HepG2 (cell line): Measurements from ENCODE around the gene TPP2. TPM values are rescaled to one million over a fixed set of nuclear protein-coding genes. Genes with fewer than 3 reads are reported as not detected.

ENCODE experiments used
- ATAC-seq: fragments of 200-7000 bp; cut with Tn5 transposase; 3 replicates; pipeline ENCODE4 v1.9.1; 2020; ENCODE audit warnings: mild to moderate bottlenecking, moderate library complexity
- BruUV-seq: library from RNA; stranded (reverse); fragments of 400-500 nt; replicated peaks from 2 replicates; lab custom pipeline; 2021; lab: Mats Ljungman, UMichigan
- CTCF ChIA-PET: fragments of 300-600 bp; formaldehyde crosslinking; extraction: SDS; loops from one replicate; lab custom pipeline; 2021; ENCODE audit warnings: low total read pairs, inconsistent platforms, low intra/inter-chr PET ratio; lab: Yijun Ruan, JAX
- POLR2A ChIA-PET: fragments of 350-600 bp; sonication (Branson Sonifier 250); formaldehyde crosslinking; loops from one replicate; lab custom pipeline; 2020; ENCODE audit warnings: antibody characterized with exemption, inconsistent platforms; lab: Yijun Ruan, JAX
- DNase-seq: peaks from one replicate; pipeline ENCODE4 v3.0.0-alpha.2; 2015; ENCODE audit warnings: low spot score
- FAIRE-seq: peaks from 3 replicates; lab custom pipeline; 2011; peaks lifted over from hg19 to GRCh38; lab: Jason Lieb, UNC
- H2AFZ ChIP-seq: one replicate; pipeline ENCODE4 v1.6.1; 2011; ENCODE audit warnings: low read length, inconsistent platforms
- H3K27ac ChIP-seq: fragments of 300-600 bp; 3 replicates; pipeline ENCODE4 v1.8.0; 2011; ENCODE audit warnings: mixed run types, mild to moderate bottlenecking, mixed read lengths, low read length, inconsistent platforms; ENCODE audit not compliant: insufficient read depth; ENCODE audit errors: extremely low read length
- H3K27me3 ChIP-seq, 2 experiments: fragments of 200-600 bp in 1 of 2; 2 replicates in 1 of 2; 3 replicates in 1 of 2; pipeline versions ENCODE4 v1.6.0 to v1.8.0; 2011; ENCODE audit warnings: low read length in 2 of 2, mild to moderate bottlenecking in 2 of 2, moderate library complexity in 2 of 2, inconsistent platforms in 1 of 2; ENCODE audit not compliant: insufficient read depth in 2 of 2, control insufficient read depth in 1 of 2
- H3K36me3 ChIP-seq, 2 experiments: fragments of 200-600 bp in 1 of 2; replicated peaks in 1 of 2; 2 replicates in 1 of 2; 3 replicates in 1 of 2; pipeline versions ENCODE4 v1.5.1 to v1.8.0; 2011; ENCODE audit warnings: low read length in 2 of 2, inconsistent platforms in 1 of 2; ENCODE audit not compliant: insufficient read depth in 2 of 2, control insufficient read depth in 1 of 2
- H3K4me1 ChIP-seq: 2 replicates; pipeline ENCODE4 v1.5.1; 2012; ENCODE audit warnings: low read length, inconsistent platforms; ENCODE audit not compliant: insufficient read depth
- H3K4me2 ChIP-seq: 2 replicates; pipeline ENCODE4 v1.6.0; 2011; ENCODE audit warnings: low read depth, low read length, inconsistent platforms
- H3K4me3 ChIP-seq, 3 experiments: fragments of 200-600 bp in 1 of 3; sonication (generic), shearing (Covaris generic) in 1 of 3; replicated peaks in 1 of 3; 2 replicates each; pipeline ENCODE4 v1.5.1; 2011 to 2016; ENCODE audit warnings: low read length in 3 of 3, inconsistent platforms in 2 of 3, low read depth in 2 of 3, mild to moderate bottlenecking in 2 of 3, control low read depth in 1 of 3, mixed read lengths in 1 of 3; ENCODE audit not compliant: insufficient read depth in 1 of 3
- H3K79me2 ChIP-seq: one replicate; pipeline ENCODE4 v1.6.1; 2011; ENCODE audit warnings: low read length, inconsistent platforms; ENCODE audit not compliant: insufficient read depth
- H3K9ac ChIP-seq: 2 replicates; pipeline ENCODE4 v1.6.0; 2011; ENCODE audit warnings: mild to moderate bottlenecking, low read depth, low read length, inconsistent platforms; ENCODE audit not compliant: insufficient read depth
- H3K9me3 ChIP-seq: 2 replicates; pipeline ENCODE4 v1.5.1; 2012; ENCODE audit warnings: mild to moderate bottlenecking, low read length
- H4K20me1 ChIP-seq: 2 replicates; pipeline ENCODE4 v1.6.0; 2011; ENCODE audit warnings: inconsistent platforms, mild to moderate bottlenecking, low read length, moderate library complexity; ENCODE audit not compliant: insufficient read depth
- ARID3A ChIP-seq: IDR thresholded peaks from 2 replicates; pipeline ENCODE4 v1.6.1; 2012; ENCODE audit warnings: low read depth, low read length, improper control_type of control experiment
- ASH2L ChIP-seq: fragments of 300-600, 200-600 bp; sonication (generic); IDR thresholded peaks from 2 replicates; pipeline ENCODE4 v1.7.0; 2017; ENCODE audit warnings: low read depth, mild to moderate bottlenecking, moderate library complexity, mixed read lengths, low read length; ENCODE audit not compliant: insufficient read length
- ATF3 ChIP-seq: sonication (generic); formaldehyde crosslinking; IDR thresholded peaks from 2 replicates; pipeline ENCODE4 v1.4.0; 2020; ENCODE audit warnings: missing genetic modification reagents
- FOXO4 ChIP-seq: sonication (generic); formaldehyde crosslinking; conservative IDR thresholded peaks from 2 replicates; pipeline ENCODE4 v1.8.1; 2023; ENCODE audit warnings: missing genetic modification reagents
- HMGXB4 ChIP-seq, 2 experiments: sonication (generic) in 1 of 2; formaldehyde crosslinking in 1 of 2; IDR thresholded peaks; 2 replicates each; pipeline versions ENCODE4 v1.4.0 to v1.6.1; 2018 to 2020; ENCODE audit warnings: missing genetic modification reagents in 2 of 2, borderline replicate concordance in 1 of 2, low read depth in 1 of 2, mild to moderate bottlenecking in 1 of 2, missing biosample characterization in 1 of 2
- MEIS1 ChIP-seq: sonication (generic); formaldehyde crosslinking; IDR thresholded peaks from 2 replicates; pipeline ENCODE4 v1.9.0; 2021; ENCODE audit warnings: mild to moderate bottlenecking, missing genetic modification reagents, moderate library complexity, borderline replicate concordance
- NBN ChIP-seq: fragments of 450-650 bp; conservative IDR thresholded peaks from 2 replicates; pipeline ENCODE4 v1.6.1; 2017
- NFATC3 ChIP-seq: sonication (generic); formaldehyde crosslinking; IDR thresholded peaks from 2 replicates; pipeline ENCODE4 v1.5.1; 2020; ENCODE audit warnings: mild to moderate bottlenecking, missing genetic modification reagents
- NFRKB ChIP-seq: fragments of 450-650 bp; IDR thresholded peaks from 2 replicates; pipeline ENCODE4 v1.6.1; 2017
- PPARG ChIP-seq: conservative IDR thresholded peaks from 2 replicates; pipeline ENCODE4 v1.6.1; 2016; ENCODE audit warnings: missing biosample characterization, missing genetic modification reagents
- SOX13 ChIP-seq, 3 experiments: fragments of 450-650 bp in 1 of 3; sonication (generic) in 1 of 3; formaldehyde crosslinking in 1 of 3; IDR thresholded peaks in 2 of 3; conservative IDR thresholded peaks in 1 of 3; 2 replicates each; pipeline versions ENCODE4 v1.5.0 to v1.6.1; 2016 to 2020; ENCODE audit warnings: antibody characterized with exemption in 1 of 3, mild to moderate bottlenecking in 1 of 3, missing compliant biosample characterization in 1 of 3, missing genetic modification reagents in 1 of 3, moderate library complexity in 1 of 3
- ZNF12 ChIP-seq: sonication (generic); formaldehyde crosslinking; IDR thresholded peaks from 2 replicates; pipeline ENCODE4 v1.5.0; 2020; ENCODE audit warnings: missing genetic modification reagents
- ZNF672 ChIP-seq: sonication (generic); formaldehyde crosslinking; IDR thresholded peaks from 2 replicates; pipeline ENCODE4 v1.8.1; 2022; ENCODE audit warnings: missing genetic modification reagents
- ZNF782 ChIP-seq: sonication (generic); formaldehyde crosslinking; IDR thresholded peaks from 2 replicates; pipeline ENCODE4 v1.4.0; 2020; ENCODE audit warnings: missing genetic modification reagents, mild to moderate bottlenecking, borderline replicate concordance
- ZNF883 ChIP-seq: sonication (generic); formaldehyde crosslinking; IDR thresholded peaks from 2 replicates; pipeline ENCODE4 v1.5.1; 2020; ENCODE audit warnings: mild to moderate bottlenecking, missing genetic modification reagents; ENCODE audit errors: not compliant biosample characterization
- WGBS: methylation state at CpG from one replicate; pipeline ENCODE4 v1.1.6; 2017; ENCODE audit warnings: low lambda C conversion rate; 5-methylcytosine and 5-hydroxymethylcytosine counted together
- in situ Hi-C: cut with HindIII; loops from 2 replicates; pipeline ENCODE4 v1.10.0; 2017; ENCODE audit warnings: low pct_unique_long_range_greater_than_20kb; ENCODE audit not compliant: extremely low pct_ligation_motif_present
- intact Hi-C: fragments of 100-400 bp; cut with micrococcal nuclease; formaldehyde crosslinking; loops from one replicate; pipeline ENCODE4 v1.10.0; 2022; ENCODE audit not compliant: unreplicated experiment
- polyA plus RNA-seq, 8 experiments: library from polyadenylated mRNA; depleted of rRNA in 3 of 8; stranded (reverse) in 7 of 8; unstranded in 1 of 8; fragments of >200 nt; fragmentation: Illumina TruSeq in 4 of 8; extraction: Trizol in 4 of 8; gene quantifications; 2 replicates each; pipeline versions ENCODE4 v1.2.1 to v1.2.3, GENCODE V29; 2011 to 2016; ENCODE audit warnings: low read depth in 4 of 8, missing spikeins in 1 of 8, mixed read lengths in 1 of 8; ENCODE audit not compliant: insufficient read depth in 1 of 8
- total RNA-seq, 5 experiments: library from RNA; depleted of rRNA; stranded (reverse); fragments of >200 nt; fragmentation: Illumina TruSeq; extraction: Trizol; gene quantifications; 2 replicates each; pipeline ENCODE4 v1.2.3, GENCODE V29; 2016; ENCODE audit warnings: low read depth in 1 of 5
- TF ChIP-seq, protein P1 (sequence below): sonication (generic); formaldehyde crosslinking; IDR thresholded peaks from 2 replicates; pipeline ENCODE4 v1.4.0; 2020; ENCODE audit warnings: missing genetic modification reagents

Gene TPP2
- total and polyA plus RNA-seq, 2 of the 13 experiments (the other 11 are each of a cell fraction or from before 2014, with no cell fraction given): 16.4 to 52.1 TPM

GRCh38 chr13:102682211-102682610 is 85.4 kb downstream of the TPP2 start:
- no peak for DNase-seq
- FAIRE-seq: no peak
- intact Hi-C loops (no loop called here), in situ Hi-C loops (no loop called here)
- H2AFZ ChIP-seq: no peak overlapping the region
- H3K27ac ChIP-seq: no peak overlapping the region
- no peaks in the 10 kb centered on the region for H4K20me1 ChIP-seq
- no TSS peak for BruUV-seq
- POLR2A ChIA-PET: no interaction called here
- H3K9me3 ChIP-seq: no peaks in the 10 kb centered on the region
- H3K9ac ChIP-seq: no peak overlapping the region
- no peaks in the 10 kb centered on the region for H3K79me2 ChIP-seq
- no peaks in the 10 kb centered on the region for H3K4me1 ChIP-seq
- H3K4me2 ChIP-seq: no peak overlapping the region
- 76% methylated on average over 4 of the region's 4 CpGs for WGBS
- no peak for ATAC-seq
- no peaks in the 10 kb centered on the region for H3K27me3 ChIP-seq
- H3K36me3 ChIP-seq: peaks cover 0 to 16% of the 10 kb centered on the region in 2 experiments; a peak in 2 of 5 replicates
- CTCF ChIA-PET: no interaction called here
- H3K4me3 ChIP-seq: no peak overlapping the region
- TF ChIP-seq NFRKB (no peak), MEIS1 (no peak), ZNF672 (CRISPR knock-in tag) (no peak), HMGXB4 (CRISPR knock-in tag; IDR thresholded peaks at IDR 0.05; ENCODE audit: borderline replicate concordance in 1 of 2, low read depth in 1 of 2) (no peak), ZNF883 (CRISPR knock-in tag) (no peak), SOX13 (IDR thresholded peaks at IDR 0.05) (no peak), SOX13 (CRISPR knock-in tag; conservative IDR thresholded peaks at IDR 0.05 in 1 of 2, IDR thresholded peaks at IDR 0.05 in 1 of 2) (no peak), NFATC3 (CRISPR knock-in tag) (no peak), ZNF782 (CRISPR knock-in tag) (no peak), ATF3 (CRISPR knock-in tag) (no peak), FOXO4 (CRISPR knock-in tag) (no peak), ASH2L (no peak), ARID3A (no peak), NBN (no peak), PPARG (no peak), ZNF12 (no peak)
- TF ChIP-seq, protein P1, sequence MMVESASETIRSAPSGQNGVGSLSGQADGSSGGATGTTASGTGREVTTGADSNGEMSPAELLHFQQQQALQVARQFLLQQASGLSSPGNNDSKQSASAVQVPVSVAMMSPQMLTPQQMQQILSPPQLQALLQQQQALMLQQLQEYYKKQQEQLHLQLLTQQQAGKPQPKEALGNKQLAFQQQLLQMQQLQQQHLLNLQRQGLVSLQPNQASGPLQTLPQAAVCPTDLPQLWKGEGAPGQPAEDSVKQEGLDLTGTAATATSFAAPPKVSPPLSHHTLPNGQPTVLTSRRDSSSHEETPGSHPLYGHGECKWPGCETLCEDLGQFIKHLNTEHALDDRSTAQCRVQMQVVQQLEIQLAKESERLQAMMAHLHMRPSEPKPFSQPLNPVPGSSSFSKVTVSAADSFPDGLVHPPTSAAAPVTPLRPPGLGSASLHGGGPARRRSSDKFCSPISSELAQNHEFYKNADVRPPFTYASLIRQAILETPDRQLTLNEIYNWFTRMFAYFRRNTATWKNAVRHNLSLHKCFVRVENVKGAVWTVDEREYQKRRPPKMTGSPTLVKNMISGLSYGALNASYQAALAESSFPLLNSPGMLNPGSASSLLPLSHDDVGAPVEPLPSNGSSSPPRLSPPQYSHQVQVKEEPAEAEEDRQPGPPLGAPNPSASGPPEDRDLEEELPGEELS (CRISPR knock-in tag): no peak
